Measurements from ENCODE around the gene ORMDL3. TPM values are rescaled to one million over a fixed set of nuclear protein-coding genes. Genes with fewer than 3 reads are reported as not detected.

Gene ORMDL3
- total and polyA plus RNA-seq, 2 donors (not counting 1 experiment from before 2014, with no cell fraction given) = 30.1 to 48.1 TPM

DNA sequence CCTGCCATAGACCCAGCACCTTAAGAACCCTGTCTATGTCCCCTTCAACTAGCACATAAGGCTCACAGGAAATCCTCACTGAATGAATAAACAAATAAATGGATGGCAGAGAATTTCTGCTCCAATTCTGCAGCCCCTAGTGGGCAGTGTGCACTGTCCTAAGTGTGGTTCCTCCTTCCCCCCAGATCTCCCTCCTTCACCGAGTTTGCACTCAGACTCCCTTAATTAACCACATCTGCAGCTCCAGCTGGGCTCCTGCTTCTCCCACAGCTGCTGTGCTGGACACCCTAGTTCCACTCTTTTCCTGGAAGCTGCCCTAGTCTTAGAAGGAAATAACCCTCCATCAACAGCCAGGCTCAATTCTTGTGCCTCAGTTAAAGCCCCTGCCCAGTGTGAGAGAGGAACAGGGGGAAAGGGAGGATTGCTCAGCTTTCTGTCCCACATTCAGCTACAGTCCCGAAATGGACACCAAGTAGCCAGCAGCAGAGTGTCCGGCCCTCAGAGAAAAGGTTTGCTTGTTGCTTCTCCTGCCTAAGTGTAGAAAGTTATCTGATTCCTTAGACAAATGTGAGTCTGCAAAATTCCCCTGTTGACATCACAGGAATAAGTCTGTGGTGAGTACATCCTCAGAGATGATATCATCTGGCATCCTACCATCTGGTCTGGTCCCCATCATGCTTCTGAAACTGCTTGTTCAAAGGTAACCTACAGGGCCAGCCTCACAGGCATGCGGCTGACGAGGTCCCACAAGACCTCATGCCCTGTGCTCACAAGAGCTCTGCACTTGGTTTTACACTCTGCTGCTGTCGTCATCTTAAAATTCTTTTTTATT, 12.4 kb upstream of the ORMDL3 start:
- no peak overlapping the region for H3K4me3 ChIP-seq (replicated peaks in 1 of 4; ENCODE audit: control extremely low read depth in 1 of 4, insufficient read depth in 1 of 4, low read depth in 3 of 4, low read length in 4 of 4)
- H3K79me2 ChIP-seq (ENCODE audit: control insufficient read depth, insufficient read depth, low read length) = no peaks in the 10 kb centered on the region
- peak overlapping the region; percentile 60 for H3K4me2 ChIP-seq (ENCODE audit: extremely low read depth, insufficient read depth, low read length)
- TF ChIP-seq, protein P1, sequence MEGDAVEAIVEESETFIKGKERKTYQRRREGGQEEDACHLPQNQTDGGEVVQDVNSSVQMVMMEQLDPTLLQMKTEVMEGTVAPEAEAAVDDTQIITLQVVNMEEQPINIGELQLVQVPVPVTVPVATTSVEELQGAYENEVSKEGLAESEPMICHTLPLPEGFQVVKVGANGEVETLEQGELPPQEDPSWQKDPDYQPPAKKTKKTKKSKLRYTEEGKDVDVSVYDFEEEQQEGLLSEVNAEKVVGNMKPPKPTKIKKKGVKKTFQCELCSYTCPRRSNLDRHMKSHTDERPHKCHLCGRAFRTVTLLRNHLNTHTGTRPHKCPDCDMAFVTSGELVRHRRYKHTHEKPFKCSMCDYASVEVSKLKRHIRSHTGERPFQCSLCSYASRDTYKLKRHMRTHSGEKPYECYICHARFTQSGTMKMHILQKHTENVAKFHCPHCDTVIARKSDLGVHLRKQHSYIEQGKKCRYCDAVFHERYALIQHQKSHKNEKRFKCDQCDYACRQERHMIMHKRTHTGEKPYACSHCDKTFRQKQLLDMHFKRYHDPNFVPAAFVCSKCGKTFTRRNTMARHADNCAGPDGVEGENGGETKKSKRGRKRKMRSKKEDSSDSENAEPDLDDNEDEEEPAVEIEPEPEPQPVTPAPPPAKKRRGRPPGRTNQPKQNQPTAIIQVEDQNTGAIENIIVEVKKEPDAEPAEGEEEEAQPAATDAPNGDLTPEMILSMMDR (conservative IDR thresholded peaks at IDR 0.05 in 1 of 2, IDR thresholded peaks at IDR 0.05 in 1 of 2; ENCODE audit: low read depth in 1 of 2, low read length in 2 of 2) = peak; percentile 60 to 74
- TF ChIP-seq EZH2 (IDR thresholded peaks at IDR 0.05; ENCODE audit: low read length, missing control alignments) = no peak
- H3K9me3 ChIP-seq (ENCODE audit: control insufficient read depth, insufficient read depth, low read depth, low read length) = no peaks in the 10 kb centered on the region
- no peaks in the 10 kb centered on the region for H3K36me3 ChIP-seq (ENCODE audit: control insufficient read depth, insufficient read depth, low read length)
- peak; percentile 73 to 95 for DNase-seq (ENCODE audit: low read depth in 2 of 2)
- peaks cover 7% of the 10 kb centered on the region for H3K27me3 ChIP-seq (ENCODE audit: control insufficient read depth, insufficient read depth, low read length)
- H3K27ac ChIP-seq (ENCODE audit: insufficient read depth, low read length) = peak overlapping the region; percentile 86
- no peak overlapping the region for H2AFZ ChIP-seq (ENCODE audit: low read length)
- H3K9ac ChIP-seq (ENCODE audit: insufficient read depth, low read length) = peak overlapping the region; percentile 39
- no peaks in the 10 kb centered on the region for H4K20me1 ChIP-seq (ENCODE audit: control insufficient read depth, extremely low read depth, insufficient read depth, low read length)
- H3K4me1 ChIP-seq (ENCODE audit: control insufficient read depth, extremely low read depth, insufficient read depth, low read length) = peaks cover 6% of the 10 kb centered on the region

DNA sequence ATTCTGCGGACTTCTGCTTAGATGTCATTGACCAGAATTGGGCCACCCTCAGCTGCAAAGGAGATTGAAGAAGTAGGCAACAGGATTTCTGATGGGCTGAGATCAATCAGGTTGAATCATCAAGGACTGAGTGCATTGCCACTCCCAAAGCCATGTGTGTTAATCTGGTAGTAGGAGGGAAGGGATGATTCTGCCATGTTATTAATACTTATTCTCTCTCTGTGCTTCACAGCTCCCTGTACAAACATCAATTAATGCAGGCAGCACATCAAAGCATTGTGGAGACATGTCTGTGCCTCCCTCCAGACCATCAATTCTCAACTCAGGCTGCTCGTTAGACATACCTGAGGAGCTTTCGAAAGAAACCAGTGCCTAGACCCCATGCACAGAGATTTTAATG, 11.7 kb upstream of the ORMDL3 start:
- TF ChIP-seq, protein P1 (conservative IDR thresholded peaks at IDR 0.05 in 1 of 2, IDR thresholded peaks at IDR 0.05 in 1 of 2; ENCODE audit: low read depth in 1 of 2, low read length in 2 of 2) = no peak
- no peak for TF ChIP-seq EZH2 (IDR thresholded peaks at IDR 0.05; ENCODE audit: low read length, missing control alignments)
- H3K4me2 ChIP-seq (ENCODE audit: extremely low read depth, insufficient read depth, low read length) = peak overlapping the region; percentile 60
- no peaks in the 10 kb centered on the region for H3K36me3 ChIP-seq (ENCODE audit: control insufficient read depth, insufficient read depth, low read length)
- no peaks in the 10 kb centered on the region for H3K79me2 ChIP-seq (ENCODE audit: control insufficient read depth, insufficient read depth, low read length)
- no peak overlapping the region for H3K27ac ChIP-seq (ENCODE audit: insufficient read depth, low read length)
- no peak overlapping the region for H3K4me3 ChIP-seq (replicated peaks in 1 of 4; ENCODE audit: control extremely low read depth in 1 of 4, insufficient read depth in 1 of 4, low read depth in 3 of 4, low read length in 4 of 4)
- H3K9me3 ChIP-seq (ENCODE audit: control insufficient read depth, insufficient read depth, low read depth, low read length) = no peaks in the 10 kb centered on the region
- H3K27me3 ChIP-seq (ENCODE audit: control insufficient read depth, insufficient read depth, low read length) = peaks cover 7% of the 10 kb centered on the region
- H4K20me1 ChIP-seq (ENCODE audit: control insufficient read depth, extremely low read depth, insufficient read depth, low read length) = no peaks in the 10 kb centered on the region
- peaks cover 6% of the 10 kb centered on the region for H3K4me1 ChIP-seq (ENCODE audit: control insufficient read depth, extremely low read depth, insufficient read depth, low read length)
- H2AFZ ChIP-seq (ENCODE audit: low read length) = no peak overlapping the region
- H3K9ac ChIP-seq (ENCODE audit: insufficient read depth, low read length) = no peak overlapping the region
- no peak for DNase-seq (ENCODE audit: low read depth in 2 of 2)

DNA sequence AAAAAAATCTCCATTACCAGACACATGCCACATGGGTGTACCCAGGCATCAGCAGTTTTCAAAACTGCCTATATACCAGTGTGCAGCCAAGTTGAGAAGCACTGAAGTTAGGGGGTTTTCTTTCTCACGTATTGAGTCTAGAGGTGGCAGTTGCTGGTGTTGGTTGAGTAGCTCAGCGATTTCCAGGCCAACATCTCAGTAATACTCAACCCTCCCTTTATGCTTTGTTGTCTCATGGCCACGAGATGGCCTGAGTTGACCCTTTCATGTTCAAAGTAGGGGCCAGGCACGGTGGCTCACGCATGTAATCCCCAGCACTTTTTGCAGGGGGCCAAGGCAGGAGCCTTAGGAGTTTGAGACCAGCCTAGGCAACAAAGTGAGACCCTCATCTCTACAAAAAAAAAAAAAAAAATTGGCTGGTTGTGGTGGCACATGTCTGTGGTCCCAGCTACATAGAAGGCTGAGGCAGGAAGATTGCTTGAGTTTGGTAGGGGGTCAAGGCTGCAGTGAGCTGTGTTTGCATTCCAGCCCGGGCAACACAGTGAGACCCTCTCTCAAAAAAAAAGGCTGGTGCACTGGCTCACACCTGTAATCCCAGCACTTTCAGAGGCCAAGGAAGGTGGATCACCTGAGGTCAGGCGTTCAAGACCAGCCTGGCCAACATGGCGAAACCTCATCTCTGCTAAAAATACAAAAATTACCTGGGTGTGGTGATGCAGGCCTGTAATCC, 10.9 kb upstream of the ORMDL3 start:
- Histone ChIP-seq H4K20me1 (ENCODE audit: control insufficient read depth, extremely low read depth, insufficient read depth, low read length) (no peaks in the 10 kb centered on the region), H3K4me2 (ENCODE audit: extremely low read depth, insufficient read depth, low read length) (no peak overlapping the region), H3K27ac (ENCODE audit: insufficient read depth, low read length) (no peak overlapping the region), H3K9me3 (ENCODE audit: control insufficient read depth, insufficient read depth, low read depth, low read length) (no peaks in the 10 kb centered on the region), H3K27me3 (ENCODE audit: control insufficient read depth, insufficient read depth, low read length) (peaks cover 7% of the 10 kb centered on the region), H3K4me1 (ENCODE audit: control insufficient read depth, extremely low read depth, insufficient read depth, low read length) (peaks cover 6% of the 10 kb centered on the region), H3K9ac (ENCODE audit: insufficient read depth, low read length) (no peak overlapping the region), H3K36me3 (ENCODE audit: control insufficient read depth, insufficient read depth, low read length) (no peaks in the 10 kb centered on the region), H2AFZ (ENCODE audit: low read length) (no peak overlapping the region), H3K79me2 (ENCODE audit: control insufficient read depth, insufficient read depth, low read length) (no peaks in the 10 kb centered on the region), H3K4me3 (replicated peaks in 1 of 4; ENCODE audit: control extremely low read depth in 1 of 4, insufficient read depth in 1 of 4, low read depth in 3 of 4, low read length in 4 of 4) (no peak overlapping the region)
- no peak for TF ChIP-seq EZH2 (IDR thresholded peaks at IDR 0.05; ENCODE audit: low read length, missing control alignments)
- TF ChIP-seq, protein P1 (conservative IDR thresholded peaks at IDR 0.05 in 1 of 2, IDR thresholded peaks at IDR 0.05 in 1 of 2; ENCODE audit: low read depth in 1 of 2, low read length in 2 of 2) = no peak
- no peak for DNase-seq (ENCODE audit: low read depth in 2 of 2)
